IMR-90 (cell line): ENCODE results near the gene PYCARD. TPM values are rescaled to one million over a fixed set of nuclear protein-coding genes. Genes with fewer than 3 reads are reported as not detected.

Experiments
- ATAC-seq: fragments of 200-7000 bp; cut with Tn5 transposase; 2 replicates; pipeline ENCODE4 v1.9.1; 2020; ENCODE audit warnings: low read depth, mild to moderate bottlenecking, moderate library complexity
- BruUV-seq: library from RNA; stranded (reverse); fragments of 400-500 nt; replicated peaks from 2 replicates; lab custom pipeline; 2021; lab: Mats Ljungman, UMichigan
- CTCF ChIA-PET: fragments of 300-600 bp; formaldehyde crosslinking; extraction: SDS; loops from one replicate; lab custom pipeline; 2021; ENCODE audit warnings: antibody characterized with exemption; lab: Yijun Ruan, JAX
- POLR2A ChIA-PET: fragments of 300-600 bp; sonication (Branson Sonifier 250); formaldehyde crosslinking; loops from one replicate; lab custom pipeline; 2022; ENCODE audit warnings: antibody characterized with exemption; ENCODE audit not compliant: unreplicated experiment; lab: Charles Lee
- DNase-seq: peaks from one replicate; pipeline ENCODE4 v3.0.0; 2013
- H2AFZ ChIP-seq: replicated peaks from 2 replicates; pipeline ENCODE3; 2013; ENCODE audit warnings: low read length, mild to moderate bottlenecking; ENCODE audit not compliant: poor library complexity
- H2AK5ac ChIP-seq: 2 replicates; pipeline ENCODE4 v1.6.1; 2013; ENCODE audit warnings: low read depth, low read length, inconsistent platforms
- H2AK9ac ChIP-seq: replicated peaks from 2 replicates; pipeline ENCODE3; 2013; ENCODE audit warnings: mild to moderate bottlenecking, low read depth, low read length, moderate library complexity; ENCODE audit not compliant: poor library complexity
- H2BK120ac ChIP-seq: 2 replicates; pipeline ENCODE4 v1.6.1; 2013; ENCODE audit warnings: low read depth, low read length, inconsistent platforms
- H2BK15ac ChIP-seq: 3 replicates; pipeline ENCODE4 v1.6.1; 2013; ENCODE audit warnings: low read depth, low read length, inconsistent platforms
- H2BK20ac ChIP-seq: 2 replicates; pipeline ENCODE4 v1.6.1; 2013; ENCODE audit warnings: low read depth, mild to moderate bottlenecking, inconsistent platforms, low read length, moderate library complexity
- H2BK5ac ChIP-seq: 2 replicates; pipeline ENCODE4 v1.6.1; 2013; ENCODE audit warnings: mild to moderate bottlenecking, low read depth, low read length, inconsistent platforms; ENCODE audit not compliant: poor library complexity, severe bottlenecking
- H3K14ac ChIP-seq: replicated peaks from 2 replicates; pipeline ENCODE4 v1.6.1; 2013; ENCODE audit warnings: low read depth, low read length, inconsistent platforms
- H3K18ac ChIP-seq: 2 replicates; pipeline ENCODE4 v1.6.1; 2013; ENCODE audit warnings: low read depth, low read length, control low read depth
- H3K23ac ChIP-seq: 2 replicates; pipeline ENCODE4 v1.6.1; 2013; ENCODE audit warnings: low read depth, low read length, inconsistent platforms
- H3K27ac ChIP-seq: 2 replicates; pipeline ENCODE4 v1.5.1; 2013; ENCODE audit warnings: mild to moderate bottlenecking, control low read depth, low read length; ENCODE audit not compliant: insufficient read depth
- H3K27me3 ChIP-seq: 2 replicates; pipeline ENCODE4 v1.6.1; 2013; ENCODE audit warnings: low read length; ENCODE audit not compliant: control insufficient read depth, insufficient read depth
- H3K36me3 ChIP-seq: 2 replicates; pipeline ENCODE4 v1.6.1; 2013; ENCODE audit warnings: low read length, mixed read lengths; ENCODE audit not compliant: control insufficient read depth, insufficient read depth
- H3K4ac ChIP-seq: 2 replicates; pipeline ENCODE4 v1.6.1; 2013; ENCODE audit warnings: low read depth, low read length, inconsistent platforms
- H3K4me1 ChIP-seq: 2 replicates; pipeline ENCODE4 v1.6.1; 2013; ENCODE audit warnings: low read length, mixed read lengths; ENCODE audit not compliant: control insufficient read depth, insufficient read depth
- H3K4me2 ChIP-seq: 2 replicates; pipeline ENCODE4 v1.6.1; 2013; ENCODE audit warnings: low read depth, mild to moderate bottlenecking, control low read depth, low read length, moderate library complexity
- H3K4me3 ChIP-seq: 2 replicates; pipeline ENCODE4 v1.5.1; 2013; ENCODE audit warnings: low read depth, mild to moderate bottlenecking, control low read depth, low read length, moderate library complexity; ENCODE audit not compliant: insufficient read depth
- H3K56ac ChIP-seq: 2 replicates; pipeline ENCODE4 v1.6.1; 2013; ENCODE audit warnings: low read length, inconsistent platforms; ENCODE audit not compliant: insufficient read depth; ENCODE audit errors: extremely low read depth
- H3K79me1 ChIP-seq, 2 experiments: 2 replicates each; pipeline ENCODE4 v1.6.1; 2013; ENCODE audit warnings: low read length in 2 of 2, inconsistent platforms in 1 of 2, low read depth in 1 of 2
- H3K9ac ChIP-seq: 2 replicates; pipeline ENCODE4 v1.6.1; 2013; ENCODE audit warnings: low read depth, low read length, control low read depth
- H3K9me1 ChIP-seq: 2 replicates; pipeline ENCODE4 v1.6.1; 2013; ENCODE audit warnings: low read length, inconsistent platforms; ENCODE audit not compliant: insufficient read depth
- H3K9me3 ChIP-seq: 2 replicates; pipeline ENCODE4 v1.6.1; 2013; ENCODE audit warnings: low read length; ENCODE audit not compliant: control insufficient read depth, insufficient read depth
- H4K20me1 ChIP-seq: 2 replicates; pipeline ENCODE4 v1.6.1; 2013; ENCODE audit warnings: low read length, inconsistent platforms; ENCODE audit not compliant: insufficient read depth
- H4K5ac ChIP-seq: 2 replicates; pipeline ENCODE4 v1.6.1; 2013; ENCODE audit warnings: mild to moderate bottlenecking, low read depth, low read length, control low read depth
- H4K8ac ChIP-seq, 2 experiments: 2 replicates each; pipeline ENCODE4 v1.6.1; 2013; ENCODE audit warnings: low read depth in 2 of 2, low read length in 2 of 2, control low read depth in 1 of 2, inconsistent platforms in 1 of 2
- H4K91ac ChIP-seq: 2 replicates; pipeline ENCODE4 v1.6.1; 2013; ENCODE audit warnings: low read depth, low read length, inconsistent platforms; ENCODE audit not compliant: insufficient read depth
- BHLHE40 ChIP-seq: fragments of 150-350 bp; IDR thresholded peaks from 2 replicates; pipeline ENCODE4 v1.6.1; 2016; ENCODE audit warnings: mild to moderate bottlenecking, low read depth, low read length
- CEBPB ChIP-seq: IDR thresholded peaks from 2 replicates; pipeline ENCODE4 v1.6.1; 2012; ENCODE audit warnings: low read depth, low read length, improper control_type of control experiment
- CHD1 ChIP-seq: IDR thresholded peaks from 2 replicates; pipeline ENCODE4 v1.6.1; 2012; ENCODE audit warnings: low read depth, low read length, improper control_type of control experiment
- MAZ ChIP-seq: IDR thresholded peaks from 2 replicates; pipeline ENCODE4 v1.6.1; 2012; ENCODE audit warnings: low read depth, mild to moderate bottlenecking, low read length, improper control_type of control experiment, moderate library complexity, borderline replicate concordance
- MXI1 ChIP-seq: IDR thresholded peaks from 2 replicates; pipeline ENCODE4 v1.6.1; 2012; ENCODE audit warnings: low read depth, mild to moderate bottlenecking, low read length, moderate library complexity, borderline replicate concordance
- NFE2L2 ChIP-seq: fragments of 150-350 bp; IDR thresholded peaks from 2 replicates; pipeline ENCODE4 v1.6.1; 2016; ENCODE audit warnings: low read depth, mild to moderate bottlenecking, low read length
- POLR2A ChIP-seq: IDR thresholded peaks from 2 replicates; pipeline ENCODE4 v1.6.1; 2012; ENCODE audit warnings: mild to moderate bottlenecking, low read depth, low read length
- RAD21 ChIP-seq: IDR thresholded peaks from 2 replicates; pipeline ENCODE4 v1.6.1; 2012; ENCODE audit warnings: low read length, improper control_type of control experiment
- RFX5 ChIP-seq: IDR thresholded peaks from 2 replicates; pipeline ENCODE4 v1.8.0; 2012; ENCODE audit warnings: low read depth, mild to moderate bottlenecking, low read length, moderate library complexity
- SMC3 ChIP-seq: fragments of 150-350 bp; IDR thresholded peaks from 2 replicates; pipeline ENCODE4 v1.6.1; 2016; ENCODE audit warnings: low read depth, mild to moderate bottlenecking, antibody characterized with exemption, low read length, moderate library complexity
- WGBS, 2 experiments: methylation state at CpG; one replicate each; pipeline versions ENCODE4 v1.1.5 to v1.1.7; 2013; ENCODE audit warnings: missing lambda C conversion rate in 2 of 2; ENCODE audit not compliant: insufficient read length in 1 of 2; ENCODE audit errors: extremely low coverage in 2 of 2; 5-methylcytosine and 5-hydroxymethylcytosine counted together
- dilution Hi-C: fragments of 300-500 bp; cut with HindIII; formaldehyde crosslinking; loops from one replicate; pipeline ENCODE4 v1.14.3; 2018; ENCODE audit warnings: low sequenced_read_pairs; ENCODE audit not compliant: unreplicated experiment
- in situ Hi-C: fragments of 300-500 bp; cut with MboI; formaldehyde crosslinking; loops from 3 replicates; pipeline ENCODE4 v1.14.3; 2019; ENCODE audit warnings: low sequenced_read_pairs, inconsistent platforms, mixed read lengths
- intact Hi-C: fragments of 100-400 bp; cut with micrococcal nuclease; formaldehyde crosslinking; loops from 2 replicates; pipeline ENCODE4 v1.10.0; 2022
- polyA plus RNA-seq, 3 experiments: library from polyadenylated mRNA; depleted of rRNA; stranded (reverse); fragments of >200 nt; gene quantifications; 2 replicates each; pipeline ENCODE4 v1.2.3, GENCODE V29; 2012; ENCODE audit warnings: low replicate concordance in 1 of 3
- total RNA-seq: library from RNA; depleted of rRNA; stranded (reverse); fragments of >200 nt; gene quantifications from 2 replicates; pipeline ENCODE4 v1.2.3, GENCODE V29; 2012
- TF ChIP-seq, protein P1 (sequence below): conservative IDR thresholded peaks from 2 replicates; pipeline ENCODE4 v1.5.1; 2012; ENCODE audit warnings: mild to moderate bottlenecking, low read depth, low read length, improper control_type of control experiment
- TF ChIP-seq, protein P2 (sequence below): fragments of 150-350 bp; IDR thresholded peaks from 2 replicates; pipeline ENCODE4 v1.6.1; 2017; ENCODE audit warnings: mild to moderate bottlenecking, antibody characterized with exemption, low read length, low read depth
- TF ChIP-seq, protein P3 (sequence below): fragments of 150-350 bp; IDR thresholded peaks from 2 replicates; pipeline ENCODE4 v1.6.1; 2016; ENCODE audit warnings: low read depth, mild to moderate bottlenecking, low read length, moderate library complexity, borderline replicate concordance

The PYCARD gene
- total and polyA plus RNA-seq, 2 of the 4 experiments (the other 2 are of a cell fraction): 10.2 to 20.5 TPM

DNA sequence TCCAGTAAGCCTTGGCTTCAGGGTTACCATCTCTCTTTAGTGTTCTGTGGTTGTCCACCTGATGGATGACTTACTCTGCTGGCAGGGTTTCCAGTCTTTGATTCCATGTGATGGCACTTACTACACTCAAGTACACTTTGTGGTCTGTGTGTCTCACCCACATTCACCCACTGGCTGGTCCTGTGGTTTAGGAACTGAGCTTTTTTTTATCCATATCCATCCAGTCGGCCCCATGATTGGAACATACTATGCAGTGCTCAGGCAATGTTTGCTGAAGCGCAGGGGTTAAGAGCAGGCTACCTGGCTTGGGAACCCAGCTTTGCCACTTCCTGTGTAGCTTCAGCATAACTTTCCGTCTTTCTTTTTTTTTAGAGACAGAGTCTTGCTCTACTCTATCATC, 25.4 kb downstream of the PYCARD start:
- H3K4me2 ChIP-seq: no peak overlapping the region
- H3K27ac ChIP-seq: no peak overlapping the region
- H3K4ac ChIP-seq: no peak overlapping the region
- no peak overlapping the region for H2BK5ac ChIP-seq
- TF ChIP-seq, protein P1, sequence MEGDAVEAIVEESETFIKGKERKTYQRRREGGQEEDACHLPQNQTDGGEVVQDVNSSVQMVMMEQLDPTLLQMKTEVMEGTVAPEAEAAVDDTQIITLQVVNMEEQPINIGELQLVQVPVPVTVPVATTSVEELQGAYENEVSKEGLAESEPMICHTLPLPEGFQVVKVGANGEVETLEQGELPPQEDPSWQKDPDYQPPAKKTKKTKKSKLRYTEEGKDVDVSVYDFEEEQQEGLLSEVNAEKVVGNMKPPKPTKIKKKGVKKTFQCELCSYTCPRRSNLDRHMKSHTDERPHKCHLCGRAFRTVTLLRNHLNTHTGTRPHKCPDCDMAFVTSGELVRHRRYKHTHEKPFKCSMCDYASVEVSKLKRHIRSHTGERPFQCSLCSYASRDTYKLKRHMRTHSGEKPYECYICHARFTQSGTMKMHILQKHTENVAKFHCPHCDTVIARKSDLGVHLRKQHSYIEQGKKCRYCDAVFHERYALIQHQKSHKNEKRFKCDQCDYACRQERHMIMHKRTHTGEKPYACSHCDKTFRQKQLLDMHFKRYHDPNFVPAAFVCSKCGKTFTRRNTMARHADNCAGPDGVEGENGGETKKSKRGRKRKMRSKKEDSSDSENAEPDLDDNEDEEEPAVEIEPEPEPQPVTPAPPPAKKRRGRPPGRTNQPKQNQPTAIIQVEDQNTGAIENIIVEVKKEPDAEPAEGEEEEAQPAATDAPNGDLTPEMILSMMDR: no peak
- TF ChIP-seq RFX5 (no peak), BHLHE40 (no peak), SMC3 (no peak), POLR2A (no peak), CHD1 (no peak), NFE2L2 (no peak), RAD21 (no peak), MXI1 (no peak), MAZ (no peak), CEBPB (no peak)
- TF ChIP-seq, protein P2, sequence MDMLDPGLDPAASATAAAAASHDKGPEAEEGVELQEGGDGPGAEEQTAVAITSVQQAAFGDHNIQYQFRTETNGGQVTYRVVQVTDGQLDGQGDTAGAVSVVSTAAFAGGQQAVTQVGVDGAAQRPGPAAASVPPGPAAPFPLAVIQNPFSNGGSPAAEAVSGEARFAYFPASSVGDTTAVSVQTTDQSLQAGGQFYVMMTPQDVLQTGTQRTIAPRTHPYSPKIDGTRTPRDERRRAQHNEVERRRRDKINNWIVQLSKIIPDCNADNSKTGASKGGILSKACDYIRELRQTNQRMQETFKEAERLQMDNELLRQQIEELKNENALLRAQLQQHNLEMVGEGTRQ: no peak
- TF ChIP-seq, protein P3, sequence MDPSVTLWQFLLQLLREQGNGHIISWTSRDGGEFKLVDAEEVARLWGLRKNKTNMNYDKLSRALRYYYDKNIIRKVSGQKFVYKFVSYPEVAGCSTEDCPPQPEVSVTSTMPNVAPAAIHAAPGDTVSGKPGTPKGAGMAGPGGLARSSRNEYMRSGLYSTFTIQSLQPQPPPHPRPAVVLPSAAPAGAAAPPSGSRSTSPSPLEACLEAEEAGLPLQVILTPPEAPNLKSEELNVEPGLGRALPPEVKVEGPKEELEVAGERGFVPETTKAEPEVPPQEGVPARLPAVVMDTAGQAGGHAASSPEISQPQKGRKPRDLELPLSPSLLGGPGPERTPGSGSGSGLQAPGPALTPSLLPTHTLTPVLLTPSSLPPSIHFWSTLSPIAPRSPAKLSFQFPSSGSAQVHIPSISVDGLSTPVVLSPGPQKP: no peak
- WGBS, 2 experiments: 75% methylated on average over 2 of the region's 3 CpGs; no CpG with 5 or more reads in 1 of the 2 experiments
- H2AK5ac ChIP-seq: no peak overlapping the region
- H3K9me3 ChIP-seq: no peaks in the 10 kb centered on the region
- ChIA-PET CTCF (interaction anchor here (0.9 kb wide), 1 partner anchor 11 kb away, joined by 3 read pairs; no protein-coding TSS in a partner anchor), POLR2A (no interaction called here)
- H2BK20ac ChIP-seq: no peak overlapping the region
- intact Hi-C loops: no loop called here
- H3K9ac ChIP-seq: no peak overlapping the region
- BruUV-seq: no TSS peak
- H2BK120ac ChIP-seq: no peak overlapping the region
- H2BK15ac ChIP-seq: no peak overlapping the region
- no peak overlapping the region for H4K5ac ChIP-seq
- H3K9me1 ChIP-seq: peaks cover 5% of the 10 kb centered on the region; the same call in 1 of the 2 replicates
- no peak overlapping the region for H2AK9ac ChIP-seq
- H3K14ac ChIP-seq: no peak overlapping the region
- no peak overlapping the region for H3K4me3 ChIP-seq
- in situ Hi-C loops: no loop called here
- no peak overlapping the region for H2AFZ ChIP-seq
- H3K56ac ChIP-seq: no peak overlapping the region
- 0 out of 2 replicates have a peak, but pooled peaks cover 1% of the 10 kb centered on the region for H3K4me1 ChIP-seq
- H4K8ac ChIP-seq: no peak overlapping the region
- no peak overlapping the region for H3K18ac ChIP-seq
- DNase-seq (peak; percentile 59), ATAC-seq (no peak)
- dilution Hi-C loops: no loop called here
- H4K20me1 ChIP-seq: peaks cover 25% of the 10 kb centered on the region
- H3K27me3 ChIP-seq: no peaks in the 10 kb centered on the region
- peaks cover 5% of the 10 kb centered on the region; the same call in 1 of the 2 replicates for H3K36me3 ChIP-seq
- no peak overlapping the region for H4K91ac ChIP-seq
- H3K79me1 ChIP-seq: peaks cover 0 to 18% of the 10 kb centered on the region in 2 experiments; a peak in 2 of 4 replicates
- H3K23ac ChIP-seq: no peak overlapping the region
